Panc1 (cell line): ENCODE results near the gene AGAP1.

Experiments
- POLR2AphosphoS5 ChIP-seq: IDR thresholded peaks from 2 replicates; pipeline ENCODE4 v1.6.1; 2012; ENCODE audit warnings: mild to moderate bottlenecking, low read depth, low read length, moderate library complexity
- TF ChIP-seq, protein P1 (sequence below): fragments of 450-650 bp; IDR thresholded peaks from 2 replicates; pipeline ENCODE4 v1.5.1; 2017; ENCODE audit warnings: mild to moderate bottlenecking

DNA sequence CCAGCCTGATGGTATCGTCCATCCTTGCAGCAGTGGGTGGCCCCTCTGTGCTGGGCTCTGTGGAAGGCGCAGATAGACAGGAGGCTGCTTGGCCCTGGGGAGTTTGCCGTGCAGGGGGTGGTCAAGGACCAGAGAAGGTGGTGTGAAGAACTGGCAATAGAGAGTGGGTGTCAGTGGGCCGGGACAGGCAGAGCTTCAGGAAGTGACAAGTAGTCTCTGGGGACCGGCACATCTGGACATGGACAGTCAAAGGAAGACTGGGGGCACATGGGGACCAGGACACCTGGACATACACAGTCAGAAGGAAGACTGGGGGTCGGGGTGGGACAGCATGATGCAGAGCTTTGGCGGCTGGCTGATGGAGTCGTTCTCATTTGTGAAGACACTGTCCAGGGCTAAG, 335.9 kb downstream of the AGAP1 start:
- TF ChIP-seq, protein P1, sequence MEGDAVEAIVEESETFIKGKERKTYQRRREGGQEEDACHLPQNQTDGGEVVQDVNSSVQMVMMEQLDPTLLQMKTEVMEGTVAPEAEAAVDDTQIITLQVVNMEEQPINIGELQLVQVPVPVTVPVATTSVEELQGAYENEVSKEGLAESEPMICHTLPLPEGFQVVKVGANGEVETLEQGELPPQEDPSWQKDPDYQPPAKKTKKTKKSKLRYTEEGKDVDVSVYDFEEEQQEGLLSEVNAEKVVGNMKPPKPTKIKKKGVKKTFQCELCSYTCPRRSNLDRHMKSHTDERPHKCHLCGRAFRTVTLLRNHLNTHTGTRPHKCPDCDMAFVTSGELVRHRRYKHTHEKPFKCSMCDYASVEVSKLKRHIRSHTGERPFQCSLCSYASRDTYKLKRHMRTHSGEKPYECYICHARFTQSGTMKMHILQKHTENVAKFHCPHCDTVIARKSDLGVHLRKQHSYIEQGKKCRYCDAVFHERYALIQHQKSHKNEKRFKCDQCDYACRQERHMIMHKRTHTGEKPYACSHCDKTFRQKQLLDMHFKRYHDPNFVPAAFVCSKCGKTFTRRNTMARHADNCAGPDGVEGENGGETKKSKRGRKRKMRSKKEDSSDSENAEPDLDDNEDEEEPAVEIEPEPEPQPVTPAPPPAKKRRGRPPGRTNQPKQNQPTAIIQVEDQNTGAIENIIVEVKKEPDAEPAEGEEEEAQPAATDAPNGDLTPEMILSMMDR: no peak
- no peak for TF ChIP-seq POLR2AphosphoS5
